ENCODE results near the gene MAN2A1.

The MAN2A1 gene

DNA sequence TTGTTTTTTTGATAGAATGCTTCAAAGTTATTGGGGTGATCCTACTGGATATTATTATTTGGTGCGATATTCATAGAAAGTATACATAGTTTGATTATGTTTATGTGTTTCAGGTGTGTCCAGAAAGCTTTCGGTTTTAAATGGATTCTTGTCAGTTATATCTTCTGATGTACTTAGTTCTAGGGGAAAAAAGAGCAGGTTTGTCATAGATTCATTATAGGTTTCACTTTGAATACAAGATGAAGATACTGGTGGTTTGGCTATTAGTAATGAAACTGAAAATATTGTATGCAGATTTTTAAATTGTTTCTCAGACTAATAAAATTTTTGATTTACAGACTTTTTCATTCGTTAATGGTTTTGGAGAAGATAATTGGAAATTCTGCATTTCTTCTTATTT is 98.9 kb downstream of the MAN2A1 start:
- Histone ChIP-seq H3K9me3 (no peaks in the 10 kb centered on the region), H3K4me1 (ENCODE audit: control insufficient read depth in 1 of 2, insufficient read depth in 1 of 2, low read depth in 1 of 2, low read length in 1 of 2) (no peaks in the 10 kb centered on the region), H3K36me3 (peaks cover 7% of the 10 kb centered on the region), H3K27ac (no peak overlapping the region), H3K27me3 (no peaks in the 10 kb centered on the region), H3K4me3 (ENCODE audit: low read depth in 1 of 2, low read length in 1 of 2) (no peak overlapping the region)
- TF ChIP-seq, protein P1, sequence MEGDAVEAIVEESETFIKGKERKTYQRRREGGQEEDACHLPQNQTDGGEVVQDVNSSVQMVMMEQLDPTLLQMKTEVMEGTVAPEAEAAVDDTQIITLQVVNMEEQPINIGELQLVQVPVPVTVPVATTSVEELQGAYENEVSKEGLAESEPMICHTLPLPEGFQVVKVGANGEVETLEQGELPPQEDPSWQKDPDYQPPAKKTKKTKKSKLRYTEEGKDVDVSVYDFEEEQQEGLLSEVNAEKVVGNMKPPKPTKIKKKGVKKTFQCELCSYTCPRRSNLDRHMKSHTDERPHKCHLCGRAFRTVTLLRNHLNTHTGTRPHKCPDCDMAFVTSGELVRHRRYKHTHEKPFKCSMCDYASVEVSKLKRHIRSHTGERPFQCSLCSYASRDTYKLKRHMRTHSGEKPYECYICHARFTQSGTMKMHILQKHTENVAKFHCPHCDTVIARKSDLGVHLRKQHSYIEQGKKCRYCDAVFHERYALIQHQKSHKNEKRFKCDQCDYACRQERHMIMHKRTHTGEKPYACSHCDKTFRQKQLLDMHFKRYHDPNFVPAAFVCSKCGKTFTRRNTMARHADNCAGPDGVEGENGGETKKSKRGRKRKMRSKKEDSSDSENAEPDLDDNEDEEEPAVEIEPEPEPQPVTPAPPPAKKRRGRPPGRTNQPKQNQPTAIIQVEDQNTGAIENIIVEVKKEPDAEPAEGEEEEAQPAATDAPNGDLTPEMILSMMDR (IDR thresholded peaks at IDR 0.05) = no peak

DNA sequence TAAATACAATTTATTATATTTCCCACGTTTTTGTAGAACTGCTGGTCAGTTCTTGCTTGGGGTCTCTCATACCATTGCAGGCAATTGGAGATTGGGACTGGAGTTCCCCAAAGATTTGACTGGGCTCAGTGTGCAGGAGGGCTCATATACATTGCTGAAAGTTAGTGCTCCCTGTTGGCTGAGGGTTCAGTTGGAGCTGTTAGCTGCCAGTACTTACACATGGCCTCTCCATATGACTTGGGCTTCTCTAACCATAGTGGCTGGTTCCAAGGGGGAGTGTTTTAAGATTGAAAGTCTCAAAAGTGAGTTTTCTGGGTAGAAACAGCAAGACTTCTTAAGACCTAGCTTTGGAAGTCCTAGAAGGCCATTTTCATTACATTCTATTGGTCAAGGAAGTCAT is 102.9 kb downstream of the MAN2A1 start:
- Histone ChIP-seq H3K4me3 (ENCODE audit: low read depth in 1 of 2, low read length in 1 of 2) (no peak overlapping the region), H3K36me3 (peaks cover 12% of the 10 kb centered on the region), H3K27ac (no peak overlapping the region), H3K4me1 (ENCODE audit: control insufficient read depth in 1 of 2, insufficient read depth in 1 of 2, low read depth in 1 of 2, low read length in 1 of 2) (no peaks in the 10 kb centered on the region), H3K27me3 (no peaks in the 10 kb centered on the region), H3K9me3 (no peaks in the 10 kb centered on the region)
- TF ChIP-seq, protein P1 (IDR thresholded peaks at IDR 0.05) = no peak

DNA sequence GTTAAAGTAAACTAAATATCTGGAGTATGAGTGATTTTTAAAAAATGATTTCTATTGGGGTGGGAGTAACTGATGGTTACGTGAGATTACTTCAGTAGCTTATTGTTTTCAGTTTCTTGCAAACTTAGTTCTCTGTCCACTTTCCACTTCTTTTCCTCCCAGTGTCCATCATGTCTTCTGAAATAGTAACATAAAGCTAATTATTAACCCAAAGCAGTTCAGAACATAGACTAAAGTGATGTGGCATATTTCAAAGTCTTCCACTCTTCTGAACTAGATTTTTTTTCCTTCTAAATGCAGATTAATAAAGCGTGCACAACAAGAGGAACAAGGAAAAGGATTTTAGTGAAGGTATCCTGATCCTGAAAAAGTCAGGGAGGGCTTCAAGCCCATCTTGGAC is 114.1 kb downstream of the MAN2A1 start:
- Histone ChIP-seq H3K9me3 (no peaks in the 10 kb centered on the region), H3K27me3 (no peaks in the 10 kb centered on the region), H3K36me3 (peaks cover 10% of the 10 kb centered on the region), H3K27ac (no peak overlapping the region), H3K4me1 (ENCODE audit: control insufficient read depth in 1 of 2, insufficient read depth in 1 of 2, low read depth in 1 of 2, low read length in 1 of 2) (no peaks in the 10 kb centered on the region), H3K4me3 (ENCODE audit: low read depth in 1 of 2, low read length in 1 of 2) (no peak overlapping the region)
- TF ChIP-seq, protein P1 (IDR thresholded peaks at IDR 0.05) = no peak

DNA sequence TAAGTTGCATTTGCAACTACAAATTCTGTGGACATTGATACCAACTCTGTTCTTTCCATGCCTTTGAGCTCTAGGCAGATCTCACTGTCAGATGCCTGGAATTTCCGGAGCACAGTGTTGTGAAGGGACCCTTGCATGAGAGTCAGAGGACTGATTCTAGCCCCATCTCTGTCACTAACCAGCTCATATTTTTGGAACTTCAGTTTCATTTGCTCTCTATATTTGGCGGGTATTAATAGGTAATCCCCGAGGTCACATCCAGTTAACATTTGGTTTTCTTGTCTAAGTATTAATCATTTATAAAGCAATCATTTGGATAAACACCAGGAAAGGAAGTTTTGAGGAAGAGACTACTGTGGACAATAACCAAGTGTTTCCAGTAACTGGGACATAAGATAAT is 115.7 kb downstream of the MAN2A1 start:
- H3K27ac ChIP-seq = no peak overlapping the region
- H3K4me3 ChIP-seq (ENCODE audit: low read depth in 1 of 2, low read length in 1 of 2) = no peak overlapping the region
- H3K4me1 ChIP-seq (ENCODE audit: control insufficient read depth in 1 of 2, insufficient read depth in 1 of 2, low read depth in 1 of 2, low read length in 1 of 2) = no peaks in the 10 kb centered on the region
- TF ChIP-seq, protein P1 (IDR thresholded peaks at IDR 0.05) = no peak
- no peaks in the 10 kb centered on the region for H3K9me3 ChIP-seq
- peaks cover 10% of the 10 kb centered on the region for H3K36me3 ChIP-seq
- H3K27me3 ChIP-seq = no peaks in the 10 kb centered on the region

DNA sequence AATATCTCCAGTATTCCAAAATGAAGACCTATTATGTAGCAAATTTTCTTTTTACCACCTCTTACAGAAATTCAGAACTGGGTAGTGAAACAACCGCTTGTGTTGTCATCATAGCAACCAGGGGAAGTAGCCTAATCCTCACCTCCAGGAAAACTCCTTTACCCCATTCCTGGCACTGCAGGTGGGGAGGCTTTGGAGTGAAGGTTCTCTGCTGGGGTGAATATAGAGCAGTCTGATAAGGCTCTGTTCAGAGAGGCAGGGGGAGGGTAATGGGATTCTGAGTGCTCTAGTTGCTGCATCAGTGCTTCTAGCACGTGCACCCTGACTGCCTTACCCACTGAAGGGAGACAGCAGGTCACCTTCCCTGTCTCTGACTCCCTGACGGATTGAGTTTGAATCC is 116.2 kb downstream of the MAN2A1 start:
- H3K9me3 ChIP-seq = no peaks in the 10 kb centered on the region
- no peaks in the 10 kb centered on the region for H3K4me1 ChIP-seq (ENCODE audit: control insufficient read depth in 1 of 2, insufficient read depth in 1 of 2, low read depth in 1 of 2, low read length in 1 of 2)
- H3K36me3 ChIP-seq = peaks cover 10% of the 10 kb centered on the region
- H3K4me3 ChIP-seq (ENCODE audit: low read depth in 1 of 2, low read length in 1 of 2) = no peak overlapping the region
- H3K27ac ChIP-seq = no peak overlapping the region
- H3K27me3 ChIP-seq = no peaks in the 10 kb centered on the region
- TF ChIP-seq, protein P1 (IDR thresholded peaks at IDR 0.05) = no peak

DNA sequence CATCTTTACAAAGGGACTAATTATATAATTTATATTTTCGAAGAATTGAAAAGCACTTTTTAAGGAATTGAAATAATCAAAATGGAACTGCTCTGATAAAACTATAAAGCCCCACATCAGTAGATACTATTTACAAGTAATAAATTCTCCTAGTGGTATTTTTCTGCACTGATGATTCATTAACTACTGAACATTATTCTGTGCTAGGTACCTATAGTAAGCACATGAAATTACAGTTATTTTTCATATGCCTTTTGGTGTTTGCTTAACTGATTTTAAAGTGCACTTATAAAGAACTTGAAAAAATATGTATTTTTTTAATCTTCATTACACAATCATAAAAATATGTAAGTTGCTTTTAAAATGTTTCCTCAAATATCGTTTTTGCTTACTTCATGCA is 123.0 kb downstream of the MAN2A1 start:
- Histone ChIP-seq H3K9me3 (no peaks in the 10 kb centered on the region), H3K4me3 (ENCODE audit: low read depth in 1 of 2, low read length in 1 of 2) (no peak overlapping the region), H3K27ac (no peak overlapping the region), H3K27me3 (no peaks in the 10 kb centered on the region), H3K4me1 (ENCODE audit: control insufficient read depth in 1 of 2, insufficient read depth in 1 of 2, low read depth in 1 of 2, low read length in 1 of 2) (no peaks in the 10 kb centered on the region), H3K36me3 (peaks cover 14% of the 10 kb centered on the region)
- TF ChIP-seq, protein P1 (IDR thresholded peaks at IDR 0.05) = no peak
